HG02852 (cell line): ENCODE results near the gene INSL6.
"Not testable (repeated sequence)": the region's sequence is repeated elsewhere in the genome, so short reads cannot be mapped to it uniquely, and the experiment has no call there.

Experiments
- ATAC-seq: cut with Tn5 transposase; IDR thresholded peaks from one replicate; pipeline ENCODE4 v1.9.1; 2021; ENCODE audit warnings: mild to moderate bottlenecking, moderate library complexity; ENCODE audit not compliant: unreplicated experiment

Gene INSL6

GRCh38 chr9:5185220-5185840 lies at the start of gene INSL6:
Gene INSL6, minus strand, starts transcription at chr9:5185639. Its CDS starts 37 bp downstream, at chr9:5185602.
- ATAC-seq, result no peak

- no peak for ATAC-seq
Measured at GRCh38 chr9:5231212-5231611, 45.8 kb upstream of the INSL6 start, which contains the start of gene INSL4. Gene INSL4, plus strand, starts transcription at chr9:5231419. Its CDS starts 105 bp downstream, at chr9:5231524.

GRCh38 chr9:5230554-5230953 lies 45.1 kb upstream of the INSL6 start:
- ATAC-seq, result no peak

GRCh38 chr9:5205071-5205470 lies 19.6 kb upstream of the INSL6 start:
- no peak for ATAC-seq

- ATAC-seq, result no peak
Measured at GRCh38 chr9:5195463-5195862, 10.0 kb upstream of the INSL6 start.

- no peak for ATAC-seq
Measured at GRCh38 chr9:5193345-5193744, 7.9 kb upstream of the INSL6 start.

- ATAC-seq, result no peak
Measured at GRCh38 chr9:5191985-5192384, 6.5 kb upstream of the INSL6 start.

GRCh38 chr9:5188060-5188984 lies 2.9 kb upstream of the INSL6 start:
- no peak for ATAC-seq

GRCh38 chr9:5186416-5187169 lies 1.2 kb upstream of the INSL6 start:
- ATAC-seq, result peak; percentile 59

GRCh38 chr9:5184776-5185175 lies 663 bp downstream of the INSL6 start:
- no peak for ATAC-seq

- ATAC-seq, result not testable (repeated sequence)
Measured at GRCh38 chr9:5180631-5181030, 4.8 kb downstream of the INSL6 start.

GRCh38 chr9:5178126-5178805 lies 7.2 kb downstream of the INSL6 start:
- ATAC-seq, result no peak

GRCh38 chr9:5146241-5146640 lies 39.2 kb downstream of the INSL6 start:
- no peak for ATAC-seq

GRCh38 chr9:5144217-5144616 lies 41.2 kb downstream of the INSL6 start:
- ATAC-seq, result no peak

GRCh38 chr9:5140151-5140550 lies 45.3 kb downstream of the INSL6 start:
- no peak for ATAC-seq

- no peak for ATAC-seq
Measured at GRCh38 chr9:5122516-5122915, 62.9 kb downstream of the INSL6 start.

GRCh38 chr9:5122116-5122515 lies 63.3 kb downstream of the INSL6 start:
- ATAC-seq, result no peak

- no peak for ATAC-seq
Measured at GRCh38 chr9:5113994-5114748, 71.3 kb downstream of the INSL6 start.
